GM23338 (cell line): ENCODE results near the gene EEF1E1. TPM values are rescaled to one million over a fixed set of nuclear protein-coding genes. Genes with fewer than 3 reads are reported as not detected.

Experiments used
- CREB1 ChIP-seq: fragments of 250-450 bp; sonication (Bioruptor Pico); IDR thresholded peaks from 2 replicates; pipeline ENCODE4 v1.5.0; 2020; ENCODE audit warnings: low read depth, mild to moderate bottlenecking, moderate library complexity
- EZH2phosphoT487 ChIP-seq: fragments of 200-600 bp; sonication (generic); IDR thresholded peaks from one replicate; pipeline ENCODE4 v1.8.1; 2018; ENCODE audit warnings: antibody characterized with exemption; ENCODE audit not compliant: unreplicated experiment
- JUNB ChIP-seq: IDR thresholded peaks from one replicate; pipeline ENCODE4 v1.6.1; 2016; ENCODE audit warnings: antibody characterized with exemption; ENCODE audit not compliant: unreplicated experiment
- NANOG ChIP-seq: IDR thresholded peaks from 2 replicates; pipeline ENCODE4 v1.6.1; 2016; ENCODE audit warnings: antibody characterized with exemption, borderline replicate concordance
- REST ChIP-seq: IDR thresholded peaks from one replicate; pipeline ENCODE4 v1.6.1; 2018; ENCODE audit warnings: antibody characterized with exemption; ENCODE audit not compliant: unreplicated experiment
- STAT1 ChIP-seq: IDR thresholded peaks from one replicate; pipeline ENCODE4 v1.6.1; 2016; ENCODE audit warnings: antibody characterized with exemption; ENCODE audit not compliant: unreplicated experiment
- ZNF331 ChIP-seq: fragments of 250-450 bp; sonication (Bioruptor Pico); IDR thresholded peaks from 2 replicates; pipeline ENCODE4 v1.5.0; 2020; ENCODE audit warnings: low read depth, mild to moderate bottlenecking, moderate library complexity
- ZNF462 ChIP-seq: fragments of 250-450 bp; sonication (Bioruptor Pico); IDR thresholded peaks from 2 replicates; pipeline ENCODE4 v1.5.0; 2020; ENCODE audit warnings: mild to moderate bottlenecking, moderate library complexity
- polyA plus RNA-seq: library from polyadenylated mRNA; unstranded; fragments of >200 nt; fragmentation: Nextera tagmentation; extraction: Ambion mirVana; gene quantifications from 2 replicates; pipeline ENCODE4 v1.2.1, GENCODE V29; 2016
- total RNA-seq: library from RNA; depleted of rRNA; stranded (reverse); fragments of >200 nt; shearing (Covaris generic); gene quantifications from 2 replicates; pipeline ENCODE4 v1.2.3, GENCODE V29; 2014

Gene EEF1E1
- total and polyA plus RNA-seq, 2 experiments from 2014 or later, result 298 to 317 TPM

DNA sequence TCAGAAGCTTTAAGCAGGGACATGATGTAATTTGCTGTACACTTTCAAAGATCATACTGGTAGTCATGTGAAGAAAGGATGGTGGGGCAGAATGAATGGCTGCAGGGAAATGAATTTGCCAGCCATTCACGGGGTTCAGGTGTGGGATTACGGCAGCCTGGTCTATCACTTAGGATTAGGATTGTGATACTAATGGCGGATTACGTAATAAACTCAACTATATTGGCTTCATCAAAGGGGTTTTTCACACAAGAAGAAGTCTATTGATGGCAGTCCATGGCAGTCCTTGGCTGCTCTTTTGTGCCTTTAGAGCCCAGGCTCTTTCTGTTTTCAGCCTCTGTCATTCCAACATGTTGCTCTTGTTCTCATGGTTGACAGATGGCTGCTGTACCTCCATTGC is 12.6 kb upstream of the EEF1E1 start (continued):
- TF ChIP-seq ZNF462 (CRISPR knock-in tag), result no peak
- no peak for TF ChIP-seq CREB1 (CRISPR knock-in tag)
- no peak for TF ChIP-seq REST
- no peak for TF ChIP-seq ZNF331
- no peak for TF ChIP-seq NANOG
- TF ChIP-seq JUNB, result no peak
- TF ChIP-seq STAT1, result no peak
- TF ChIP-seq EZH2phosphoT487, result no peak
